Uterus (tissue), 2 donors: ENCODE data around the gene SMIM27.

ENCODE experiments used
- POLR2A ChIP-seq, 2 donors: fragments of 450-650 bp; IDR thresholded peaks; one replicate each; pipeline ENCODE4 v1.6.1; 2016; ENCODE audit warnings: antibody characterized with exemption in 2 of 2, mild to moderate bottlenecking in 1 of 2, moderate library complexity in 1 of 2
- TF ChIP-seq, protein P1 (sequence below), 4 experiments: fragments of 200-600 bp in 2 of 4; fragments of 450-650 bp in 2 of 4; sonication (generic) in 2 of 4; IDR thresholded peaks; one replicate each; pipeline ENCODE4 v1.5.1; 2016 to 2019; ENCODE audit warnings: antibody characterized with exemption in 4 of 4, mild to moderate bottlenecking in 2 of 4, moderate library complexity in 1 of 4

DNA sequence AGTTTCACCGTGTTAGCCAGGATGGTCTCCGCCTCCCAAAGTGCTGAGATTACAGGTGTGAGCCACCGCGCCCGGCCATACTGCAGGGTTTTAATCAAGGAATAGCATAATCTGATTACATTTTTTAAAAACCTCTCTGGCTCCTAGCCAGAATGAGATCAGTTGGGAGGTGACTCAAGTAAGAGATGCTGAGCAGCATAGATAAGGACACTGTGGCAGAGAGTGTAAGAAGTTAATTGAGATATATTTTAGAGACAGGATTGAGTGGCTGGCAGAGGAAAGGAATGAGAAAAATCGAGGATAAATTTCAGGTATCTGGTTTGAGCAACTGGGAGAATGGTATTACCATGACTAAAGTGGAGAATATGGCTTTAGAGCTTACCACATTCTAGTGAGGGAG is 18.8 kb upstream of the SMIM27 start:
- TF ChIP-seq, protein P1, sequence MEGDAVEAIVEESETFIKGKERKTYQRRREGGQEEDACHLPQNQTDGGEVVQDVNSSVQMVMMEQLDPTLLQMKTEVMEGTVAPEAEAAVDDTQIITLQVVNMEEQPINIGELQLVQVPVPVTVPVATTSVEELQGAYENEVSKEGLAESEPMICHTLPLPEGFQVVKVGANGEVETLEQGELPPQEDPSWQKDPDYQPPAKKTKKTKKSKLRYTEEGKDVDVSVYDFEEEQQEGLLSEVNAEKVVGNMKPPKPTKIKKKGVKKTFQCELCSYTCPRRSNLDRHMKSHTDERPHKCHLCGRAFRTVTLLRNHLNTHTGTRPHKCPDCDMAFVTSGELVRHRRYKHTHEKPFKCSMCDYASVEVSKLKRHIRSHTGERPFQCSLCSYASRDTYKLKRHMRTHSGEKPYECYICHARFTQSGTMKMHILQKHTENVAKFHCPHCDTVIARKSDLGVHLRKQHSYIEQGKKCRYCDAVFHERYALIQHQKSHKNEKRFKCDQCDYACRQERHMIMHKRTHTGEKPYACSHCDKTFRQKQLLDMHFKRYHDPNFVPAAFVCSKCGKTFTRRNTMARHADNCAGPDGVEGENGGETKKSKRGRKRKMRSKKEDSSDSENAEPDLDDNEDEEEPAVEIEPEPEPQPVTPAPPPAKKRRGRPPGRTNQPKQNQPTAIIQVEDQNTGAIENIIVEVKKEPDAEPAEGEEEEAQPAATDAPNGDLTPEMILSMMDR (IDR thresholded peaks at IDR 0.05), result no peak
- no peak for TF ChIP-seq POLR2A (IDR thresholded peaks at IDR 0.05)
